ENCODE results near the gene KCNQ1. TPM values are rescaled to one million over a fixed set of nuclear protein-coding genes. Genes with fewer than 3 reads are reported as not detected.

The KCNQ1 gene
- total RNA-seq, 1 experiment from 2014 or later: 10.7 TPM

- H3K27me3 ChIP-seq (ENCODE audit: insufficient read depth, low read length): no peaks in the 10 kb centered on the region
Measured at GRCh38 chr11:2853997-2854560, 409.3 kb downstream of the KCNQ1 start.

More at GRCh38 chr11:2853997-2854560, 409.3 kb downstream of the KCNQ1 start:
- no TSS peak for BruUV-seq (replicated peaks)
- H3K9me2 ChIP-seq (ENCODE audit: insufficient read depth): no peaks in the 10 kb centered on the region
- H3K36me3 ChIP-seq (ENCODE audit: control insufficient read depth in 1 of 2, insufficient read depth in 2 of 2, low read length in 2 of 2): no peaks in the 10 kb centered on the region
- intact Hi-C loops (cut with micrococcal nuclease): no loop called here
- H3K27ac ChIP-seq (ENCODE audit: low read depth, low read length): no peak overlapping the region
- H3K9me3 ChIP-seq (ENCODE audit: control insufficient read depth in 1 of 2, insufficient read depth in 1 of 2, low read depth in 1 of 2, low read length in 2 of 2): no peaks in the 10 kb centered on the region
- POLR2A ChIA-PET: no interaction called here
- H3K4me2 ChIP-seq (ENCODE audit: low read length): no peak overlapping the region
- TF ChIP-seq SRF (IDR thresholded peaks at IDR 0.05; ENCODE audit: low read depth) (no peak), SIN3A (IDR thresholded peaks at IDR 0.05; ENCODE audit: low read depth) (no peak), RAD21 (IDR thresholded peaks at IDR 0.05; ENCODE audit: low read depth) (no peak), CEBPB (IDR thresholded peaks at IDR 0.05; ENCODE audit: low read depth) (no peak), POLR2AphosphoS5 (IDR thresholded peaks at IDR 0.05; ENCODE audit: low read depth, low read length) (no peak), CBX3 (IDR thresholded peaks at IDR 0.05; ENCODE audit: low read depth) (no peak), ZFX (IDR thresholded peaks at IDR 0.05) (no peak), FOSL1 (IDR thresholded peaks at IDR 0.05; ENCODE audit: low read depth) (no peak), EZH2phosphoT487 (IDR thresholded peaks at IDR 0.05; ENCODE audit: borderline replicate concordance) (no peak), YY1 (IDR thresholded peaks at IDR 0.05; ENCODE audit: extremely low read depth, insufficient replicate concordance, low read depth, low read length) (no peak), ATF3 (IDR thresholded peaks at IDR 0.05) (no peak), EGR1 (IDR thresholded peaks at IDR 0.05; ENCODE audit: low read depth) (no peak), EZH2 (IDR thresholded peaks at IDR 0.05) (no peak), SP1 (IDR thresholded peaks at IDR 0.05; ENCODE audit: low read depth) (no peak), REST (IDR thresholded peaks at IDR 0.05; ENCODE audit: low read depth) (no peak), ZNF274 (IDR thresholded peaks at IDR 0.05; ENCODE audit: low read depth, low read length) (no peak), JUND (IDR thresholded peaks at IDR 0.05) (no peak), MAX (IDR thresholded peaks at IDR 0.05) (no peak)
- TF ChIP-seq, protein P1, sequence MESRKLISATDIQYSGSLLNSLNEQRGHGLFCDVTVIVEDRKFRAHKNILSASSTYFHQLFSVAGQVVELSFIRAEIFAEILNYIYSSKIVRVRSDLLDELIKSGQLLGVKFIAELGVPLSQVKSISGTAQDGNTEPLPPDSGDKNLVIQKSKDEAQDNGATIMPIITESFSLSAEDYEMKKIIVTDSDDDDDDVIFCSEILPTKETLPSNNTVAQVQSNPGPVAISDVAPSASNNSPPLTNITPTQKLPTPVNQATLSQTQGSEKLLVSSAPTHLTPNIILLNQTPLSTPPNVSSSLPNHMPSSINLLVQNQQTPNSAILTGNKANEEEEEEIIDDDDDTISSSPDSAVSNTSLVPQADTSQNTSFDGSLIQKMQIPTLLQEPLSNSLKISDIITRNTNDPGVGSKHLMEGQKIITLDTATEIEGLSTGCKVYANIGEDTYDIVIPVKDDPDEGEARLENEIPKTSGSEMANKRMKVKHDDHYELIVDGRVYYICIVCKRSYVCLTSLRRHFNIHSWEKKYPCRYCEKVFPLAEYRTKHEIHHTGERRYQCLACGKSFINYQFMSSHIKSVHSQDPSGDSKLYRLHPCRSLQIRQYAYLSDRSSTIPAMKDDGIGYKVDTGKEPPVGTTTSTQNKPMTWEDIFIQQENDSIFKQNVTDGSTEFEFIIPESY (IDR thresholded peaks at IDR 0.05; ENCODE audit: extremely low read depth, insufficient replicate concordance, low read length): no peak
- no peak overlapping the region for H2AFZ ChIP-seq (ENCODE audit: low read depth, low read length, poor library complexity, severe bottlenecking)
- CTCF ChIA-PET: no interaction called here
- no peaks in the 10 kb centered on the region for H3K79me2 ChIP-seq (ENCODE audit: insufficient read depth, low read length)
- DNase-seq (ENCODE audit: low read depth, low spot score) (no peak), ATAC-seq (no peak)
- H3K4me3 ChIP-seq (replicated peaks in 1 of 2; ENCODE audit: low read depth in 1 of 2, low read length in 2 of 2): no peak overlapping the region
- RAD21 ChIA-PET (ENCODE audit: low non-redundant PET in 1 of 2, low total read pairs in 2 of 2, uncharacterized antibody in 2 of 2, unreplicated experiment in 2 of 2): no interaction called here
- no peaks in the 10 kb centered on the region for H4K20me1 ChIP-seq (ENCODE audit: insufficient read depth)
- no peak overlapping the region for H3K9ac ChIP-seq (ENCODE audit: low read length)
- peaks cover 0 to 5% of the 10 kb centered on the region in 2 experiments; a peak in 1 of 4 replicates for H3K4me1 ChIP-seq (ENCODE audit: control insufficient read depth in 1 of 2, insufficient read depth in 2 of 2, low read length in 2 of 2)
